H9 (cell line): ENCODE results near the gene TRIAP1. TPM values are rescaled to one million over a fixed set of nuclear protein-coding genes. Genes with fewer than 3 reads are reported as not detected.
A peak's percentile ranks its signal among the peaks of the same experiment; 100 is the strongest.

Experiments
- DNase-seq: peaks from one replicate; pipeline ENCODE4 v3.0.0-alpha.2; 2017
- H2AFZ ChIP-seq: one replicate; pipeline ENCODE4 v1.6.1; 2013; ENCODE audit warnings: mild to moderate bottlenecking, low read length, control low read depth, moderate library complexity
- H2AK5ac ChIP-seq: 2 replicates; pipeline ENCODE4 v1.6.1; 2013; ENCODE audit warnings: low read length, control low read depth, mixed read lengths; ENCODE audit not compliant: insufficient read length
- H2BK120ac ChIP-seq: one replicate; pipeline ENCODE4 v1.6.1; 2013; ENCODE audit warnings: low read depth, mild to moderate bottlenecking, low read length, control low read depth, inconsistent platforms; ENCODE audit not compliant: poor library complexity, severe bottlenecking
- H2BK12ac ChIP-seq: 2 replicates; pipeline ENCODE4 v1.6.1; 2013; ENCODE audit warnings: low read length, control low read depth, mixed read lengths, low read depth; ENCODE audit not compliant: insufficient read length
- H2BK15ac ChIP-seq: 2 replicates; pipeline ENCODE4 v1.6.1; 2013; ENCODE audit warnings: low read depth, low read length, control low read depth
- H2BK20ac ChIP-seq: one replicate; pipeline ENCODE4 v1.6.1; 2013; ENCODE audit warnings: low read depth, mild to moderate bottlenecking, low read length, control low read depth, inconsistent platforms; ENCODE audit not compliant: poor library complexity, severe bottlenecking
- H2BK5ac ChIP-seq: 2 replicates; pipeline ENCODE4 v1.6.1; 2013; ENCODE audit warnings: low read length, control low read depth, mixed read lengths; ENCODE audit not compliant: insufficient read length
- H3K14ac ChIP-seq: 2 replicates; pipeline ENCODE4 v1.6.1; 2013; ENCODE audit warnings: low read length, control low read depth; ENCODE audit not compliant: insufficient read depth
- H3K18ac ChIP-seq: 2 replicates; pipeline ENCODE4 v1.6.1; 2013; ENCODE audit warnings: low read depth, mild to moderate bottlenecking, mixed read lengths, low read length, control low read depth; ENCODE audit not compliant: insufficient read length
- H3K23ac ChIP-seq: 2 replicates; pipeline ENCODE4 v1.6.1; 2013; ENCODE audit warnings: low read length, control low read depth, mixed read lengths, low read depth; ENCODE audit not compliant: insufficient read length
- H3K23me2 ChIP-seq: 2 replicates; pipeline ENCODE4 v1.6.1; 2013; ENCODE audit warnings: low read depth, mild to moderate bottlenecking, mixed read lengths, low read length, control low read depth; ENCODE audit not compliant: insufficient read length, poor library complexity, severe bottlenecking
- H3K27ac ChIP-seq: 2 replicates; pipeline ENCODE4 v1.5.1; 2013; ENCODE audit warnings: low read length, control low read depth, mixed read lengths, low read depth; ENCODE audit not compliant: insufficient read length
- H3K27me3 ChIP-seq: 2 replicates; pipeline ENCODE4 v1.6.1; 2013; ENCODE audit warnings: low read length, control low read depth, inconsistent platforms; ENCODE audit not compliant: insufficient read depth
- H3K4ac ChIP-seq: 2 replicates; pipeline ENCODE4 v1.6.1; 2013; ENCODE audit warnings: low read depth, mild to moderate bottlenecking, control low read depth, inconsistent platforms, low read length, moderate library complexity
- H3K4me1 ChIP-seq: 2 replicates; pipeline ENCODE4 v1.6.1; 2013; ENCODE audit warnings: low read length, control low read depth, inconsistent platforms; ENCODE audit not compliant: insufficient read depth
- H3K4me2 ChIP-seq: 2 replicates; pipeline ENCODE4 v1.6.1; 2013; ENCODE audit warnings: low read length, control low read depth, mixed read lengths; ENCODE audit not compliant: insufficient read length, insufficient read depth
- H3K56ac ChIP-seq: 2 replicates; pipeline ENCODE4 v1.6.1; 2013; ENCODE audit warnings: low read depth, mild to moderate bottlenecking, mixed read lengths, low read length, control low read depth; ENCODE audit not compliant: insufficient read length
- H3K79me1 ChIP-seq: 2 replicates; pipeline ENCODE4 v1.6.1; 2013; ENCODE audit warnings: low read depth, mild to moderate bottlenecking, moderate library complexity, low read length, control low read depth, inconsistent platforms; ENCODE audit not compliant: insufficient read depth, poor library complexity, severe bottlenecking
- H3K79me2 ChIP-seq: 2 replicates; pipeline ENCODE4 v1.6.1; 2013; ENCODE audit warnings: low read length, control low read depth, inconsistent platforms; ENCODE audit not compliant: insufficient read depth
- H3K9ac ChIP-seq: 2 replicates; pipeline ENCODE4 v1.6.1; 2013; ENCODE audit warnings: low read length, control low read depth, mixed read lengths; ENCODE audit not compliant: insufficient read length; ENCODE audit errors: extremely low read depth
- H3K9me3 ChIP-seq: one replicate; pipeline ENCODE4 v1.6.1; 2013; ENCODE audit warnings: low read depth, low read length, inconsistent platforms; ENCODE audit not compliant: control insufficient read depth
- H3T11ph ChIP-seq: one replicate; pipeline ENCODE4 v1.6.1; 2013; ENCODE audit warnings: mild to moderate bottlenecking, low read length, control low read depth, inconsistent platforms
- H4K20me1 ChIP-seq: one replicate; pipeline ENCODE4 v1.6.1; 2013; ENCODE audit not compliant: control insufficient read depth, insufficient read length, insufficient read depth
- H4K5ac ChIP-seq: 2 replicates; pipeline ENCODE4 v1.6.1; 2013; ENCODE audit warnings: low read depth, mild to moderate bottlenecking, mixed read lengths, low read length, control low read depth; ENCODE audit not compliant: insufficient read length
- H4K8ac ChIP-seq: replicated peaks from 2 replicates; pipeline ENCODE4 v1.6.1; 2013; ENCODE audit warnings: low read length, control low read depth, mixed read lengths, low read depth; ENCODE audit not compliant: insufficient read length
- H4K91ac ChIP-seq: 2 replicates; pipeline ENCODE4 v1.6.1; 2013; ENCODE audit warnings: low read depth, mild to moderate bottlenecking, moderate library complexity, mixed read lengths, low read length, control low read depth; ENCODE audit not compliant: insufficient read length
- H3K27ac Mint-ChIP-seq, 3 experiments: 2 replicates in 2 of 3; 3 replicates in 1 of 3; pipeline ENCODE4 v1.8.0; 2020 to 2021; ENCODE audit warnings: mixed read lengths in 3 of 3, mild to moderate bottlenecking in 1 of 3, moderate library complexity in 1 of 3
- H3K27me3 Mint-ChIP-seq: 2 replicates; pipeline ENCODE4 v1.8.0; 2021; ENCODE audit warnings: low read depth, mild to moderate bottlenecking, moderate library complexity, mixed read lengths
- H3K36me3 Mint-ChIP-seq, 3 experiments: 2 replicates in 2 of 3; 3 replicates in 1 of 3; pipeline ENCODE4 v1.8.0; 2020 to 2021; ENCODE audit warnings: low read depth in 3 of 3, mixed read lengths in 3 of 3; ENCODE audit not compliant: insufficient read depth in 1 of 3
- H3K4me1 Mint-ChIP-seq, 2 experiments: 2 replicates each; pipeline ENCODE4 v1.8.0; 2020; ENCODE audit warnings: mixed read lengths in 2 of 2
- H3K4me3 Mint-ChIP-seq, 2 experiments: 2 replicates in 1 of 2; 3 replicates in 1 of 2; pipeline ENCODE4 v1.8.0; 2020 to 2021; ENCODE audit warnings: mild to moderate bottlenecking in 2 of 2, mixed read lengths in 2 of 2, moderate library complexity in 1 of 2
- H3K9me3 Mint-ChIP-seq, 2 experiments: 2 replicates in 1 of 2; 3 replicates in 1 of 2; pipeline ENCODE4 v1.8.0; 2020; ENCODE audit warnings: mild to moderate bottlenecking in 2 of 2, mixed read lengths in 2 of 2, moderate library complexity in 1 of 2
- CTCF ChIP-seq: fragments of 200-600 bp; sonication (generic); conservative IDR thresholded peaks from 3 replicates; pipeline ENCODE4 v1.8.0; 2021; ENCODE audit warnings: antibody characterized with exemption, mild to moderate bottlenecking
- WGBS: extraction: QIAGEN DNeasy Blood & Tissue Kit; methylation state at CpG from one replicate; pipeline ENCODE4 v1.1.7; 2013; ENCODE audit warnings: missing lambda C conversion rate, low lambda C conversion rate, mixed read lengths; ENCODE audit not compliant: insufficient read length; ENCODE audit errors: extremely low coverage; 5-methylcytosine and 5-hydroxymethylcytosine counted together
- total RNA-seq: library from RNA; stranded (reverse); gene quantifications from 2 replicates; pipeline ENCODE4 v1.2.1, GENCODE V29; 2021

Gene TRIAP1
- total RNA-seq, 1 experiment from 2014 or later = 70.4 TPM

- peaks cover 28 to 29% of the 10 kb centered on the region in 2 experiments for H3K4me1 Mint-ChIP-seq
- H3K4me3 Mint-ChIP-seq = no peak overlapping the region
- Histone ChIP-seq H3K23me2 (no peaks in the 10 kb centered on the region), H2AFZ (no peak overlapping the region), H3K27ac (no peak overlapping the region), H3K18ac (no peak overlapping the region), H3K9ac (no peak overlapping the region), H3K4me2 (no peak overlapping the region), H4K20me1 (no peaks in the 10 kb centered on the region), H4K5ac (no peak overlapping the region), H3K9me3 (no peaks in the 10 kb centered on the region), H3K14ac (no peak overlapping the region), H2BK12ac (no peak overlapping the region), H2BK20ac (no peak overlapping the region), H3K4ac (no peak overlapping the region), H3K56ac (no peak overlapping the region), H3T11ph (no peak overlapping the region), H2AK5ac (no peak overlapping the region), H4K91ac (no peak overlapping the region), H2BK5ac (no peak overlapping the region), H3K27me3 (no peaks in the 10 kb centered on the region), H4K8ac (no peak overlapping the region), H3K79me1 (no peaks in the 10 kb centered on the region), H3K4me1 (no peaks in the 10 kb centered on the region), H3K79me2 (no peaks in the 10 kb centered on the region), H2BK120ac (no peak overlapping the region), H3K23ac (no peak overlapping the region), H2BK15ac (no peak overlapping the region)
- no peaks in the 10 kb centered on the region; a peak in 1 of 7 replicates for H3K36me3 Mint-ChIP-seq
- H3K9me3 Mint-ChIP-seq = no peaks in the 10 kb centered on the region; a peak in 1 of 5 replicates
- TF ChIP-seq CTCF = no peak
- WGBS = no CpG with 5 or more reads among the region's 4 CpGs
- DNase-seq = no peak
- peaks cover 6% of the 10 kb centered on the region for H3K27me3 Mint-ChIP-seq
- peak overlapping the region in 1 of 3 experiments; percentile 60; a peak in 1 of 7 replicates for H3K27ac Mint-ChIP-seq
Measured at GRCh38 chr12:120417917-120418580, 28.1 kb downstream of the TRIAP1 start.
